Cardiac fibroblast (primary cell): Measurements from ENCODE around the gene UNC93A.
"Not testable (repeated sequence)": the region's sequence is repeated elsewhere in the genome, so short reads cannot be mapped to it uniquely, and the experiment has no call there.

ENCODE experiments used
- DNase-seq, 2 donors: peaks; one replicate each; pipeline versions ENCODE4 v3.0.0 to v3.0.0-alpha.2; 2010; ENCODE audit warnings: low read depth in 2 of 2
- H3K4me3 ChIP-seq, 2 donors: replicated peaks in 1 of 2; 1 replicate in 1 of 2; 2 replicates in 1 of 2; pipeline ENCODE4 v1.5.1; 2011; ENCODE audit warnings: low read depth in 2 of 2, low read length in 2 of 2, mild to moderate bottlenecking in 2 of 2, moderate library complexity in 1 of 2
- CTCF ChIP-seq: IDR thresholded peaks from one replicate; pipeline ENCODE4 v1.5.1; 2011; ENCODE audit warnings: low read depth, mild to moderate bottlenecking, low read length, inconsistent platforms

The UNC93A gene

GRCh38 chr6:167275001-167275400 lies 16.1 kb upstream of the UNC93A start:
- H3K4me3 ChIP-seq: no peak overlapping the region

GRCh38 chr6:167275436-167275835 lies 15.7 kb upstream of the UNC93A start:
- H3K4me3 ChIP-seq: no peak overlapping the region
- TF ChIP-seq CTCF: no peak
- no peak for DNase-seq

More at GRCh38 chr6:167275001-167275400, 16.1 kb upstream of the UNC93A start:
- no peak for DNase-seq
- no peak for TF ChIP-seq CTCF

- H3K4me3 ChIP-seq: no peak overlapping the region
- no peak for TF ChIP-seq CTCF
- no peak for DNase-seq
Measured at GRCh38 chr6:167276772-167277533, 14.2 kb upstream of the UNC93A start.

GRCh38 chr6:167278173-167278940 lies 12.8 kb upstream of the UNC93A start:
- not testable (repeated sequence) for H3K4me3 ChIP-seq, DNase-seq

- DNase-seq: no peak
- no peak for TF ChIP-seq CTCF
- no peak overlapping the region for H3K4me3 ChIP-seq
Measured at GRCh38 chr6:167279766-167280446, 11.2 kb upstream of the UNC93A start.

GRCh38 chr6:167280466-167280865 lies 10.6 kb upstream of the UNC93A start:
- not testable (repeated sequence) for H3K4me3 ChIP-seq, DNase-seq

- DNase-seq: no peak
- no peak for TF ChIP-seq CTCF
Measured at GRCh38 chr6:167282165-167282564, 8.9 kb upstream of the UNC93A start.

GRCh38 chr6:167284565-167284964 lies 6.5 kb upstream of the UNC93A start:
- H3K4me3 ChIP-seq, DNase-seq: not testable (repeated sequence)

More at GRCh38 chr6:167282165-167282564, 8.9 kb upstream of the UNC93A start:
- no peak overlapping the region for H3K4me3 ChIP-seq
